Measurements from ENCODE around the gene HDAC3. TPM values are rescaled to one million over a fixed set of nuclear protein-coding genes. Genes with fewer than 3 reads are reported as not detected.

Gene HDAC3
- total RNA-seq, 4 donors from 2014 or later, result 44.2 to 62.7 (median 54.6) TPM

DNA sequence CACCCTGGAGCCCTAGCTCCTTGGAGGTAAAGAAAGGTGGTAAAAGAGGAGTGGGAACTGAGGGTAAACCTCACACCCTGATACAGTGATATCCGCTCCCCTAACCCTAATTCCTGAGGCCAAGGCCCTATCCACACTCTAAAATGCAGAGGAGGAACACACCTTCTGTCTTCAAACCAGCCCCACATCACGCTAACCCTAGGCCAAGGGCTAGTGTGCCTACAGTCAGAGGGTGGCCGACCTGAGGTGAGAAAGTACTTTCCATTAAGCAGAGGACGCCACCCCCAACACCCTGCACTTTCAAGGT lies 590 bp downstream of the HDAC3 start:
- peaks cover 30 to 34% of the 10 kb centered on the region in 2 donors for H3K4me1 ChIP-seq
- DNase-seq, result no peak
- intact Hi-C loops (cut with DNase I), result no loop called here
- H3K4me3 ChIP-seq (replicated peaks in 1 of 3), result peak overlapping the region; percentile 70 to 99 (median 76)
- no peaks in the 10 kb centered on the region for H3K9me3 ChIP-seq
- peak overlapping the region in 1 of 3 donors; percentile 50 for H3K27ac ChIP-seq
- 2 to 15% methylated on average over 4 of the region's 4 CpGs for WGBS, 2 donors
- H3K27me3 ChIP-seq, result no peaks in the 10 kb centered on the region
- no peak for TF ChIP-seq POLR2A (IDR thresholded peaks at IDR 0.05)
- H3K36me3 ChIP-seq, result no peaks in the 10 kb centered on the region

DNA sequence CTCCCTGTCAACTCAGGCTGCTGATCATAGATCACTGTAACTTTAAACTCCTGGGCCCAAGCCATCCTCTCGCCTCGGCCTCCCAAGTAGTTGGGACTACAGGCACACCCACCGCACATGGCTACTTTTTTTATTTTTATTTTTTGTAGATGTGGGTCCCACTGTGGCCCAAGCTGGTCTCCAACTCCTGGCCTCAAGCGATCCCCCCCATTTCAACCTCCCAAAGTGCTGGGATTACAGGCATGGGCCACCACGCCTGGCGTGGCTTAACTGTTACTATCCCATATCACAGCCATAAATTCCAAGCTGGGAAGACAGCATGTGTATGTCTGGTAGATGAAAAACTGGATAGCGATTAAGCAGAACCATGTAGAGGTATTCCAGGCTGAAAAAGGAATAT lies 1.0 kb downstream of the HDAC3 start:
- WGBS, 2 donors, result 76 to 80% methylated on average over 7 of the region's 7 CpGs
- H3K27ac ChIP-seq, result no peak overlapping the region
- H3K27me3 ChIP-seq, result no peaks in the 10 kb centered on the region
- no peaks in the 10 kb centered on the region for H3K36me3 ChIP-seq
- H3K9me3 ChIP-seq, result no peaks in the 10 kb centered on the region
- DNase-seq, result no peak
- peak overlapping the region; percentile 70 to 99 (median 76) for H3K4me3 ChIP-seq (replicated peaks in 1 of 3)
- peaks cover 30 to 34% of the 10 kb centered on the region in 2 donors for H3K4me1 ChIP-seq
- no peak for TF ChIP-seq POLR2A (IDR thresholded peaks at IDR 0.05)
- TF ChIP-seq, protein P1, sequence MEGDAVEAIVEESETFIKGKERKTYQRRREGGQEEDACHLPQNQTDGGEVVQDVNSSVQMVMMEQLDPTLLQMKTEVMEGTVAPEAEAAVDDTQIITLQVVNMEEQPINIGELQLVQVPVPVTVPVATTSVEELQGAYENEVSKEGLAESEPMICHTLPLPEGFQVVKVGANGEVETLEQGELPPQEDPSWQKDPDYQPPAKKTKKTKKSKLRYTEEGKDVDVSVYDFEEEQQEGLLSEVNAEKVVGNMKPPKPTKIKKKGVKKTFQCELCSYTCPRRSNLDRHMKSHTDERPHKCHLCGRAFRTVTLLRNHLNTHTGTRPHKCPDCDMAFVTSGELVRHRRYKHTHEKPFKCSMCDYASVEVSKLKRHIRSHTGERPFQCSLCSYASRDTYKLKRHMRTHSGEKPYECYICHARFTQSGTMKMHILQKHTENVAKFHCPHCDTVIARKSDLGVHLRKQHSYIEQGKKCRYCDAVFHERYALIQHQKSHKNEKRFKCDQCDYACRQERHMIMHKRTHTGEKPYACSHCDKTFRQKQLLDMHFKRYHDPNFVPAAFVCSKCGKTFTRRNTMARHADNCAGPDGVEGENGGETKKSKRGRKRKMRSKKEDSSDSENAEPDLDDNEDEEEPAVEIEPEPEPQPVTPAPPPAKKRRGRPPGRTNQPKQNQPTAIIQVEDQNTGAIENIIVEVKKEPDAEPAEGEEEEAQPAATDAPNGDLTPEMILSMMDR (IDR thresholded peaks at IDR 0.05), result no peak
- intact Hi-C loops (cut with DNase I), result no loop called here

DNA sequence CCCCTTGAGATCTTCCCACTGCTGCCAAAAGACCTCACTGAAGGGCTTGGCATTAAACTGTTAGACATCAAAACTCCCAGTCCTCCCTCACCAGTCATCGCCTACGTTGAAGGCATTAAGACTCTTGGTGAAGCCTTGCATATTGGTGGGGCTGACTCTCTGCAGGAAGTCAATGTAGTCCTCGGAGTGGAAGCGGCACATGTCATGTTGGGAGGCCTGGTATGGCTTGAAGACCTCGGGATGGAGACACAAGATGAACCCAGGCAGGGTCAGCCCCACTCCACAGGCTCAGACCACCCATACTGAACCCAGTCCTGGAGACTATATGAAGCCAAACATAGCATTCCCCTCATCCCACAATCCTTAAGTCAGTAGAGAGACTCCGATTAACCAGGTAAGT lies 1.9 kb downstream of the HDAC3 start:
- no peaks in the 10 kb centered on the region for H3K9me3 ChIP-seq
- H3K27me3 ChIP-seq, result no peaks in the 10 kb centered on the region
- intact Hi-C loops (cut with DNase I), result no loop called here
- H3K36me3 ChIP-seq, result no peaks in the 10 kb centered on the region
- H3K4me3 ChIP-seq (replicated peaks in 1 of 3), result no peak overlapping the region
- DNase-seq, result no peak
- TF ChIP-seq, protein P1 (IDR thresholded peaks at IDR 0.05), result no peak
- TF ChIP-seq POLR2A (IDR thresholded peaks at IDR 0.05), result no peak
- no peak overlapping the region for H3K27ac ChIP-seq
- peaks cover 27 to 30% of the 10 kb centered on the region in 2 donors for H3K4me1 ChIP-seq
- WGBS, 2 donors, result 92 to 94% methylated on average over 6 of the region's 6 CpGs

DNA sequence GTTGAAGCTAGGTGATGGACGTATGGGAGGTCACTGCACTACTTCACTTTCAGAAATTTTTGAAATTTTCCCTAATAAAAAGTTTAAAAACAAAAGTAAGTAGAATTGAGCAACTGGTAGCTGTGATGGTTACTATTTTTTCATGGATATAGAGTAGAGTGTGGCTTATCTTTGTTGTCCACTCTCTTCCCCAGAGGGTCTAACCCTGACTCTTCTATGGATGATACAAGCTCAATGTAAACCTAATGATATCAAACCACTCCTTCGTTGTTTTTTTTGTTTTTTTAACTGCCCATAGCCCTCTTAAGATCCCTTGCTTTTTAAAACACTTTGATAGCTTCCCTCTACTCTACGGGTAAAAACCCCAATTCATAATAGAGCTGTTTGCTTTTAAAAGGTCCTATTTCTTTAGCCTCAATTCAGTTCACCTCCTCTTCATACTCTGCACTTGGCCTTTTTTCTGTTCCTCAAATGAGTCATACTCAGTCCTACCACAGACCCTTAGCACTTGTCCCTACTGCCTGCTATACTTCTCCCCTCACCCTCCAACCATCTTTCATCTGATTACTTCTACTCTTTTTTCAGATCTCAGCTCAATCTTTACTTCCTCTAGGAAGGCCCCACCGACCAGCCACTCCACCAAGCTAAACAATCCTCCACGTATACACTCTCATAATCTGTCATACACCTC lies 2.6 kb downstream of the HDAC3 start:
- peaks cover 5 to 7% of the 10 kb centered on the region in 2 donors for H3K36me3 ChIP-seq
- no peak overlapping the region for H3K4me3 ChIP-seq (replicated peaks in 1 of 3)
- H3K9me3 ChIP-seq, result no peaks in the 10 kb centered on the region
- H3K27me3 ChIP-seq, result no peaks in the 10 kb centered on the region
- TF ChIP-seq, protein P1 (IDR thresholded peaks at IDR 0.05), result no peak
- no peak for TF ChIP-seq POLR2A (IDR thresholded peaks at IDR 0.05)
- WGBS, 2 donors, result 64 to 68% methylated on average over 5 of the region's 5 CpGs
- peaks cover 27 to 30% of the 10 kb centered on the region in 2 donors for H3K4me1 ChIP-seq
- intact Hi-C loops (cut with DNase I), result no loop called here
- DNase-seq, result no peak
- H3K27ac ChIP-seq, result no peak overlapping the region

DNA sequence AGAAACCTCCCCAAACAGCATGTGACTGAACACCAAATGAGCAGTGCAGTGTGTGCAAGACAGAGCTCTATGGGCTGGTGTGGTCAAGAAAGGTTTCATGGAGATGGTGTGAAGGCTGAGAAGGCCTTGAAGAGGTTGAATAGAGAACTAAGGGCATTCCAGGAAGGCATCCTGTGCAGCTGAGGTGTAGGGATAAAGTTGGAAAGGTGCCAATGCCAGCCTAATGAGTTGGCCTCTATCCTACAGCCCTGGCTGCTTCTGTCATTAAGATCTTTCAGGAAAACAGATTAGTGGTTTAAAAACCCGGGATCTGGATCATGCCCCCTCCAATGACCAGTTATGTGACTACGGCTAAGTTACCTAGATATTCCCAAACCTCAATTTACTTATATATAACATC lies 4.0 kb downstream of the HDAC3 start:
- WGBS, 2 donors, result 98 to 100% methylated on average over 2 of the region's 2 CpGs
- peaks cover 19 to 23% of the 10 kb centered on the region in 2 donors for H3K4me1 ChIP-seq

More for the DNA sequence above, 4.0 kb downstream of the HDAC3 start:
- Histone ChIP-seq H3K9me3 (no peaks in the 10 kb centered on the region), H3K36me3 (peaks cover 18 to 20% of the 10 kb centered on the region in 2 donors), H3K27me3 (no peaks in the 10 kb centered on the region), H3K27ac (no peak overlapping the region), H3K4me3 (replicated peaks in 1 of 3) (no peak overlapping the region)
- intact Hi-C loops (cut with DNase I), result no loop called here
- DNase-seq, result no peak
- TF ChIP-seq, protein P1 (IDR thresholded peaks at IDR 0.05), result no peak

Data from thyroid gland (tissue), 4 donors.